Neural cell (in vitro differentiated cells): ENCODE data around the gene ERH. TPM values are rescaled to one million over a fixed set of nuclear protein-coding genes. Genes with fewer than 3 reads are reported as not detected.

Experiments used
- H2AFZ ChIP-seq: fragments of 200-600, 300-800 bp; sonication (generic), shearing (Covaris generic); 2 replicates; pipeline ENCODE4 v1.6.0; 2014; ENCODE audit warnings: low read depth, mild to moderate bottlenecking, antibody characterized with exemption, low read length, moderate library complexity
- H3F3A ChIP-seq: fragments of 200-600 bp; shearing (Covaris generic); 2 replicates; pipeline ENCODE4 v1.6.1; 2016; ENCODE audit warnings: mild to moderate bottlenecking, moderate library complexity, mixed read lengths, antibody characterized with exemption, low read length; ENCODE audit not compliant: insufficient read depth, poor library complexity, severe bottlenecking
- H3K27ac ChIP-seq: fragments of 200-600, 300-800 bp; sonication (generic), shearing (Covaris generic); 2 replicates; pipeline ENCODE4 v1.5.1; 2014; ENCODE audit warnings: mild to moderate bottlenecking, low read length, moderate library complexity
- H3K27me3 ChIP-seq: fragments of 300-800, 200-600 bp; sonication (generic), shearing (Covaris generic); 2 replicates; pipeline ENCODE4 v1.6.0; 2014; ENCODE audit warnings: mild to moderate bottlenecking, low read depth, low read length, moderate library complexity; ENCODE audit not compliant: insufficient read depth
- H3K36me3 ChIP-seq: fragments of 300-800, 200-600 bp; sonication (generic), shearing (Covaris generic); 2 replicates; pipeline ENCODE4 v1.5.1; 2014; ENCODE audit warnings: mild to moderate bottlenecking, antibody characterized with exemption, low read length, moderate library complexity; ENCODE audit not compliant: insufficient read depth
- H3K4me2 ChIP-seq: fragments of 300-800, 200-600 bp; sonication (generic), shearing (Covaris generic); 2 replicates; pipeline ENCODE4 v1.6.0; 2014; ENCODE audit warnings: mild to moderate bottlenecking, low read length
- H3K4me3 ChIP-seq: fragments of 300-800, 200-600 bp; sonication (generic), shearing (Covaris generic); 2 replicates; pipeline ENCODE4 v1.5.1; 2014; ENCODE audit warnings: mild to moderate bottlenecking, low read length, moderate library complexity
- H3K79me2 ChIP-seq: fragments of 200-600 bp; shearing (Covaris generic); replicated peaks from 2 replicates; pipeline ENCODE4 v1.6.0; 2014; ENCODE audit warnings: mild to moderate bottlenecking, low read length, moderate library complexity; ENCODE audit not compliant: insufficient read depth
- H3K9ac ChIP-seq: fragments of 300-800, 200-600 bp; sonication (generic), shearing (Covaris generic); 2 replicates; pipeline ENCODE4 v1.6.1; 2016; ENCODE audit warnings: mild to moderate bottlenecking, low read length, mixed read lengths
- H3K9me2 ChIP-seq: fragments of 200-600 bp; shearing (Covaris generic); 2 replicates; pipeline ENCODE4 v1.6.1; 2016; ENCODE audit warnings: mild to moderate bottlenecking, low read length, mixed read lengths; ENCODE audit not compliant: insufficient read depth
- H3K9me3 ChIP-seq: fragments of 200-600, 300-800 bp; sonication (generic), shearing (Covaris generic); 2 replicates; pipeline ENCODE4 v1.6.1; 2016; ENCODE audit warnings: mild to moderate bottlenecking, mixed run types, low read length, moderate library complexity, mixed read lengths
- H4K20me1 ChIP-seq: fragments of 200-600 bp; shearing (Covaris generic); 2 replicates; pipeline ENCODE4 v1.6.1; 2016; ENCODE audit warnings: mild to moderate bottlenecking, mixed run types; ENCODE audit not compliant: insufficient read depth
- CTCF ChIP-seq: fragments of 450-650 bp; IDR thresholded peaks from 2 replicates; pipeline ENCODE4 v1.5.1; 2014; ENCODE audit warnings: antibody characterized with exemption, mild to moderate bottlenecking, moderate library complexity; ENCODE audit not compliant: poor library complexity, severe bottlenecking
- EP300 ChIP-seq: fragments of 450-650 bp; conservative IDR thresholded peaks from 2 replicates; pipeline ENCODE4 v1.6.1; 2014; ENCODE audit warnings: antibody characterized with exemption, mild to moderate bottlenecking, moderate library complexity; ENCODE audit not compliant: poor library complexity, severe bottlenecking
- EZH2 ChIP-seq: fragments of 200-600, 300-800 bp; shearing (Covaris generic), sonication (generic); IDR thresholded peaks from 2 replicates; pipeline ENCODE4 v1.6.1; 2014; ENCODE audit warnings: antibody characterized with exemption, low read length, borderline replicate concordance, mild to moderate bottlenecking; ENCODE audit not compliant: insufficient read depth, poor library complexity, severe bottlenecking
- MXI1 ChIP-seq: fragments of 450-650 bp; conservative IDR thresholded peaks from 2 replicates; pipeline ENCODE4 v1.6.1; 2014; ENCODE audit warnings: antibody characterized with exemption, mild to moderate bottlenecking; ENCODE audit not compliant: poor library complexity, severe bottlenecking
- POLR2AphosphoS5 ChIP-seq: IDR thresholded peaks from 2 replicates; pipeline ENCODE4 v1.6.1; 2012
- RAD21 ChIP-seq: fragments of 450-650 bp; conservative IDR thresholded peaks from 2 replicates; pipeline ENCODE4 v1.6.1; 2014; ENCODE audit warnings: antibody characterized with exemption, mild to moderate bottlenecking, moderate library complexity
- REST ChIP-seq: IDR thresholded peaks from 2 replicates; pipeline ENCODE4 v1.6.1; 2012; ENCODE audit warnings: borderline replicate concordance
- SMC3 ChIP-seq: fragments of 450-650 bp; conservative IDR thresholded peaks from 2 replicates; pipeline ENCODE4 v1.6.1; 2014; ENCODE audit warnings: antibody characterized with exemption, mild to moderate bottlenecking, moderate library complexity; ENCODE audit not compliant: poor library complexity
- TAF1 ChIP-seq: IDR thresholded peaks from 2 replicates; pipeline ENCODE4 v1.6.1; 2012; ENCODE audit warnings: low read depth
- polyA plus RNA-seq: library from polyadenylated mRNA; depleted of rRNA; stranded (reverse); fragments of >200 nt; gene quantifications from 2 replicates; pipeline ENCODE4 v1.2.3, GENCODE V29; 2014

The ERH gene
- polyA plus RNA-seq, 1 donor from 2014 or later: 480 TPM

- H3K79me2 ChIP-seq: peaks cover 35% of the 10 kb centered on the region
- H4K20me1 ChIP-seq: no peaks in the 10 kb centered on the region
- no peaks in the 10 kb centered on the region for H3K9me3 ChIP-seq
- H3K27ac ChIP-seq: no peak overlapping the region
- H2AFZ ChIP-seq: no peak overlapping the region
- H3K9me2 ChIP-seq: no peaks in the 10 kb centered on the region
- H3K4me3 ChIP-seq: no peak overlapping the region
- no peak overlapping the region for H3K4me2 ChIP-seq
- peaks cover 5% of the 10 kb centered on the region for H3K36me3 ChIP-seq
- TF ChIP-seq SMC3: no peak
- TF ChIP-seq POLR2AphosphoS5: no peak
- no peak for TF ChIP-seq TAF1
- no peak for TF ChIP-seq EZH2
- TF ChIP-seq CTCF: no peak
- no peak for TF ChIP-seq REST
- TF ChIP-seq RAD21: no peak
- TF ChIP-seq EP300: no peak
- no peak for TF ChIP-seq MXI1
- no peaks in the 10 kb centered on the region for H3F3A ChIP-seq
- H3K27me3 ChIP-seq: no peaks in the 10 kb centered on the region
- H3K9ac ChIP-seq: no peak overlapping the region
These were observed 10.3 kb upstream of the ERH start for GRCh38 chr14:69408331-69408960.

- Histone ChIP-seq H3K4me2 (no peak overlapping the region), H3K9ac (no peak overlapping the region), H3K36me3 (peaks cover 5% of the 10 kb centered on the region), H3K27ac (no peak overlapping the region), H3F3A (no peaks in the 10 kb centered on the region), H3K9me2 (no peaks in the 10 kb centered on the region), H4K20me1 (no peaks in the 10 kb centered on the region), H3K4me3 (no peak overlapping the region), H3K27me3 (no peaks in the 10 kb centered on the region), H3K79me2 (peaks cover 56% of the 10 kb centered on the region), H2AFZ (no peak overlapping the region), H3K9me3 (no peaks in the 10 kb centered on the region)
- TF ChIP-seq EP300: no peak
- TF ChIP-seq RAD21: no peak
- TF ChIP-seq TAF1: no peak
- no peak for TF ChIP-seq SMC3
These were observed 7.7 kb upstream of the ERH start for GRCh38 chr14:69405762-69406161.
